K562 (cell line): ENCODE results near the gene DGAT2. TPM values are rescaled to one million over a fixed set of nuclear protein-coding genes. Genes with fewer than 3 reads are reported as not detected.

ENCODE experiments used
- ATAC-seq: fragments of 200-7000 bp; cut with Tn5 transposase; 3 replicates; pipeline ENCODE4 v1.9.1; 2020; ENCODE audit warnings: moderate library complexity
- BruUV-seq: library from RNA; stranded (reverse); fragments of 400-500 nt; replicated peaks from 2 replicates; lab custom pipeline; 2021; lab: Mats Ljungman, UMichigan
- CTCF ChIA-PET: fragments of 300-600 bp; formaldehyde crosslinking; extraction: SDS; loops from one replicate; lab custom pipeline; 2021; ENCODE audit warnings: low intra/inter-chr PET ratio; lab: Yijun Ruan, JAX
- POLR2A ChIA-PET: fragments of 300-600, 350-650 bp; sonication (Branson Sonifier 250); formaldehyde crosslinking; extraction: SDS; loops from one replicate; lab custom pipeline; 2021; ENCODE audit warnings: antibody characterized with exemption, inconsistent platforms; lab: Yijun Ruan, JAX
- DNase-seq, 4 experiments: peaks; one replicate each; pipeline versions ENCODE4 v3.0.0 to v3.0.0-alpha.2; 2011 to 2018; ENCODE audit warnings: low spot score in 3 of 4, mixed read lengths in 3 of 4; ENCODE audit errors: extremely low read depth in 1 of 4
- FAIRE-seq: peaks from 2 replicates; lab custom pipeline; 2011; peaks lifted over from hg19 to GRCh38; lab: Jason Lieb, UNC
- H2AFZ ChIP-seq: 2 replicates; pipeline ENCODE4 v1.6.0; 2011; ENCODE audit warnings: low read depth, low read length, control low read depth, inconsistent platforms
- H3K27ac ChIP-seq: fragments of 200-600 bp; 3 replicates; pipeline ENCODE4 v1.8.0; 2011; ENCODE audit warnings: low read depth, mild to moderate bottlenecking, control low read depth, inconsistent platforms, low read length, moderate library complexity, mixed read lengths; ENCODE audit errors: extremely low read depth
- H3K27me3 ChIP-seq, 2 experiments: fragments of 300-600 bp in 1 of 2; 2 replicates in 1 of 2; 3 replicates in 1 of 2; pipeline versions ENCODE4 v1.6.0 to v1.8.0; 2011; ENCODE audit warnings: inconsistent platforms in 2 of 2, low read length in 2 of 2, mild to moderate bottlenecking in 1 of 2, mixed read lengths in 1 of 2, moderate library complexity in 1 of 2; ENCODE audit not compliant: control insufficient read depth in 2 of 2, insufficient read depth in 2 of 2
- H3K36me3 ChIP-seq: fragments of 300-600 bp; 3 replicates; pipeline ENCODE4 v1.8.0; 2011; ENCODE audit warnings: mild to moderate bottlenecking, low read length, inconsistent platforms; ENCODE audit not compliant: control insufficient read depth, insufficient read depth
- H3K4me1 ChIP-seq, 2 experiments: fragments of 200-600 bp in 1 of 2; replicated peaks in 1 of 2; 2 replicates in 1 of 2; 3 replicates in 1 of 2; pipeline versions ENCODE4 v1.5.1 to v1.8.0; 2011; ENCODE audit warnings: inconsistent platforms in 2 of 2, low read length in 2 of 2, mild to moderate bottlenecking in 1 of 2, mixed read lengths in 1 of 2, moderate library complexity in 1 of 2; ENCODE audit not compliant: control insufficient read depth in 2 of 2, insufficient read depth in 2 of 2
- H3K4me2 ChIP-seq: 2 replicates; pipeline ENCODE4 v1.6.1; 2011; ENCODE audit warnings: low read length, control low read depth, inconsistent platforms, mixed read lengths; ENCODE audit not compliant: insufficient read depth
- H3K4me3 ChIP-seq: fragments of 200-600 bp; sonication (generic), shearing (Covaris generic); 2 replicates; pipeline ENCODE4 v1.5.1; 2016; ENCODE audit warnings: control low read depth, inconsistent platforms
- H3K79me2 ChIP-seq: fragments of 200-600 bp; 3 replicates; pipeline ENCODE4 v1.8.0; 2011; ENCODE audit warnings: low read length, inconsistent platforms; ENCODE audit not compliant: control insufficient read depth, insufficient read depth
- H3K9ac ChIP-seq, 2 experiments: 2 replicates each; pipeline versions ENCODE4 v1.6.0 to v1.6.1; 2011; ENCODE audit warnings: low read depth in 2 of 2, low read length in 2 of 2, control low read depth in 1 of 2, inconsistent platforms in 1 of 2, mild to moderate bottlenecking in 1 of 2, mixed read lengths in 1 of 2; ENCODE audit not compliant: insufficient read depth in 1 of 2
- H3K9me1 ChIP-seq: one replicate; pipeline ENCODE4 v1.6.0; 2011; ENCODE audit warnings: inconsistent platforms, mild to moderate bottlenecking, low read length, moderate library complexity; ENCODE audit not compliant: control insufficient read depth, insufficient read depth
- H3K9me3 ChIP-seq: replicated peaks from 2 replicates; pipeline ENCODE4 v1.5.1; 2011; ENCODE audit warnings: low read depth, low read length, inconsistent platforms; ENCODE audit not compliant: control insufficient read depth, insufficient read depth
- H4K20me1 ChIP-seq: replicated peaks from 2 replicates; pipeline ENCODE4 v1.6.1; 2011; ENCODE audit warnings: low read length, inconsistent platforms, mixed read lengths; ENCODE audit not compliant: control insufficient read depth, insufficient read depth
- CBFA2T3 ChIP-seq: fragments of 450-650 bp; IDR thresholded peaks from 2 replicates; pipeline ENCODE4 v1.6.1; 2017
- CBX5 ChIP-seq: IDR thresholded peaks from 2 replicates; pipeline ENCODE4 v1.6.1; 2014; ENCODE audit warnings: low read depth, borderline replicate concordance
- CGGBP1 ChIP-seq: fragments of 250-450 bp; sonication (Bioruptor Pico); IDR thresholded peaks from 2 replicates; pipeline ENCODE4 v1.9.0; 2021; ENCODE audit warnings: mild to moderate bottlenecking
- GABPB1 ChIP-seq: sonication (generic); formaldehyde crosslinking; IDR thresholded peaks from 2 replicates; pipeline ENCODE4 v1.8.0; 2022; ENCODE audit warnings: mild to moderate bottlenecking, missing genetic modification reagents
- HLTF ChIP-seq: fragments of 450-650 bp; IDR thresholded peaks from 2 replicates; pipeline ENCODE4 v1.6.1; 2016
- IRF9 ChIP-seq: fragments of 450-650 bp; IDR thresholded peaks from 2 replicates; pipeline ENCODE4 v1.6.1; 2016; ENCODE audit warnings: missing biosample characterization, missing genetic modification characterization
- LCOR ChIP-seq: sonication (generic); formaldehyde crosslinking; IDR thresholded peaks from 2 replicates; pipeline ENCODE4 v1.8.0; 2022; ENCODE audit warnings: mild to moderate bottlenecking, missing genetic modification reagents
- PHF20 ChIP-seq: fragments of 450-650 bp; IDR thresholded peaks from 2 replicates; pipeline ENCODE4 v1.6.1; 2018; ENCODE audit not compliant: partially characterized antibody
- SNAPC5 ChIP-seq: fragments of 250-450 bp; sonication (Bioruptor Pico); IDR thresholded peaks from 2 replicates; pipeline ENCODE4 v1.8.0; 2021; ENCODE audit warnings: moderate library complexity, mild to moderate bottlenecking, inconsistent platforms
- ZBTB9 ChIP-seq: fragments of 450-650 bp; formaldehyde crosslinking; IDR thresholded peaks from 2 replicates; pipeline ENCODE4 v1.4.0; 2020; ENCODE audit warnings: mild to moderate bottlenecking, moderate library complexity
- ZKSCAN1 ChIP-seq: fragments of 150-350 bp; IDR thresholded peaks from 2 replicates; pipeline ENCODE4 v1.6.1; 2016; ENCODE audit warnings: low read depth, low read length
- ZNF23 ChIP-seq: fragments of 250-450 bp; sonication (Bioruptor Pico); IDR thresholded peaks from 2 replicates; pipeline ENCODE4 v1.4.0; 2020; ENCODE audit warnings: mild to moderate bottlenecking
- ZNF507 ChIP-seq: conservative IDR thresholded peaks from 2 replicates; pipeline ENCODE4 v1.6.1; 2017; ENCODE audit warnings: missing genetic modification characterization, missing compliant biosample characterization
- ZNF668 ChIP-seq: fragments of 250-450 bp; sonication (Bioruptor Pico); IDR thresholded peaks from 2 replicates; pipeline ENCODE4 v1.8.0; 2022; ENCODE audit warnings: mild to moderate bottlenecking, inconsistent platforms
- ZNF707 ChIP-seq: fragments of 250-450 bp; sonication (Bioruptor Pico); conservative IDR thresholded peaks from 2 replicates; pipeline ENCODE4 v1.8.0; 2022; ENCODE audit warnings: inconsistent platforms, mild to moderate bottlenecking, moderate library complexity
- WGBS: fragments of 100-300 bp; shearing (Covaris generic); methylation state at CpG from one replicate; pipeline ENCODE4 v1.1.6; 2016; ENCODE audit warnings: low coverage, mixed read lengths; ENCODE audit not compliant: insufficient coverage; ENCODE audit errors: missing lambda C conversion rate; 5-methylcytosine and 5-hydroxymethylcytosine counted together
- in situ Hi-C: fragments of 300-500 bp; cut with MboI; formaldehyde crosslinking; loops from 4 replicates; pipeline ENCODE4 v1.15.0; 2018; ENCODE audit warnings: inconsistent platforms, mixed read lengths
- intact Hi-C: fragments of 100-400 bp; cut with micrococcal nuclease; formaldehyde crosslinking; loops from 2 replicates; pipeline ENCODE4 v1.14.2; 2022
- polyA plus RNA-seq, 8 experiments: library from polyadenylated mRNA; depleted of rRNA in 4 of 8; stranded (reverse) in 5 of 8; unstranded in 3 of 8; fragments of >200 nt; fragmentation: Nextera tagmentation in 2 of 8; fragmentation: Illumina TruSeq in 1 of 8; extraction: Ambion mirVana in 2 of 8; extraction: Trizol in 1 of 8; gene quantifications; 2 replicates each; pipeline versions ENCODE4 v1.2.1 to v1.2.3, GENCODE V29; 2011 to 2014; ENCODE audit warnings: inconsistent platforms in 1 of 8, missing spikeins in 1 of 8
- total RNA-seq, 7 experiments: library from RNA; depleted of rRNA in 6 of 7; stranded (reverse); fragments of >200 nt in 6 of 7; fragmentation: Illumina TruSeq in 2 of 7; extraction: Trizol in 2 of 7; gene quantifications; 2 replicates each; pipeline versions ENCODE4 v1.2.1 to v1.2.3, GENCODE V29; 2011 to 2021; ENCODE audit warnings: low replicate concordance in 1 of 7

Gene DGAT2
- total and polyA plus RNA-seq, 9 of the 15 experiments (the other 6 are each of a cell fraction or from before 2014, with no cell fraction given) = 0.68 to 2.8 (median 1.8) TPM

GRCh38 chr11:75760710-75761493 is 7.7 kb upstream of the DGAT2 start (continued):
- no peak for TF ChIP-seq PHF20
- TF ChIP-seq, all 486 proteins: peak for 0

- POLR2A ChIA-PET = no interaction called here
- Histone ChIP-seq H2AFZ (no peak overlapping the region), H3K4me1 (peaks cover 2 to 5% of the 10 kb centered on the region in 2 experiments; a peak in 4 of 5 replicates), H3K9ac (no peak overlapping the region), H3K9me1 (no peaks in the 10 kb centered on the region), H3K79me2 (no peaks in the 10 kb centered on the region), H4K20me1 (no peaks in the 10 kb centered on the region), H3K9me3 (no peaks in the 10 kb centered on the region), H3K4me2 (no peak overlapping the region), H3K27ac (no peak overlapping the region), H3K27me3 (no peaks in the 10 kb centered on the region), H3K4me3 (no peak overlapping the region), H3K36me3 (no peaks in the 10 kb centered on the region)
- in situ Hi-C loops (no loop called here), intact Hi-C loops (no loop called here)
- FAIRE-seq (no peak), DNase-seq (no peak), ATAC-seq (no peak)
- no TSS peak for BruUV-seq
- 43% methylated on average over 7 of the region's 8 CpGs for WGBS
- CTCF ChIA-PET = no interaction called here
- TF ChIP-seq ZNF507 = no peak
- TF ChIP-seq LCOR (CRISPR knock-in tag) = no peak
- no peak for TF ChIP-seq ZNF668
- TF ChIP-seq CBX5 = no peak
- no peak for TF ChIP-seq ZKSCAN1
- no peak for TF ChIP-seq HLTF
- TF ChIP-seq SNAPC5 (CRISPR knock-in tag) = no peak
- TF ChIP-seq ZNF23 (CRISPR knock-in tag) = no peak
- TF ChIP-seq CGGBP1 (CRISPR knock-in tag) = no peak
- TF ChIP-seq ZNF707 = no peak
- no peak for TF ChIP-seq CBFA2T3
- TF ChIP-seq GABPB1 (CRISPR knock-in tag) = no peak
- no peak for TF ChIP-seq IRF9 (tag)
- no peak for TF ChIP-seq ZBTB9 (CRISPR knock-in tag)
These were observed 6.4 kb upstream of the DGAT2 start for GRCh38 chr11:75762158-75762557.
